Measurements from ENCODE around the gene PFKFB4.
"Not testable (repeated sequence)": the region's sequence is repeated elsewhere in the genome, so short reads cannot be mapped to it uniquely, and the experiment has no call there.

Gene PFKFB4

DNA sequence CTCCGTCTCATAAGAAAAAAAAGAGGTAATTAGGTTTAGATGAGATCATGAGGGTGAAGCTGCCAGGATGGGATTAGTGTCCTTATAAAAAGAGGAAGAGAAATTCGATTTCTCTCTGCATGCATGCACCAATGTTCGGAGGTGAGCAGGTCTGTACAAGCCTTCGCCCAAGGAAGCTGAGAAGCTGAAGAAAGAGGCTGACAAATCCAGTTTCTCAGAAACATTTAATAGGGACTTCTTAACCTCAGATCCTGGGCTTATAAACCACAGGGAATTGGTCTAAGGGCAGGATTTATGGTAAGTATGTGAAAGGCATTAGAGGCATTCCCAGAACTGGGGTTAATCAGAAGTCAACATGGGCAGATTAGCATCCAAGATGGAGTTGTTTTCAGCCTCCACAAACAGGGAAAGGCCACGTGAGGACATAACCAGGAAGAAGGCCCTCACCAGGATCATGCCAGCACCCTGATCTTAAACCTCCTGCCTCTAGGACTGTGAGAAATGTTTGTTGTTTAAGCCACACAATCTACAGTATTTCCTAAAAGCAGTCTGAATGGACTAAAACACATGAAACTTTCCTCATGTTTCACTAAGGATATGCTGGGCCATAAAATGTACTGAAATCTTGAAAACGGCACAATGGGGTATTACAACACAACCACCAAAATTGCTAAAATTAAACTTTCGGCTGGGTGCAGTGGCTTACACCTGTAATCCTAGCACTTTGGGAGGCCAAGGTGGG, 64.0 kb downstream of the PFKFB4 start:
- no peak for DNase-seq (ENCODE audit: low read depth)

DNA sequence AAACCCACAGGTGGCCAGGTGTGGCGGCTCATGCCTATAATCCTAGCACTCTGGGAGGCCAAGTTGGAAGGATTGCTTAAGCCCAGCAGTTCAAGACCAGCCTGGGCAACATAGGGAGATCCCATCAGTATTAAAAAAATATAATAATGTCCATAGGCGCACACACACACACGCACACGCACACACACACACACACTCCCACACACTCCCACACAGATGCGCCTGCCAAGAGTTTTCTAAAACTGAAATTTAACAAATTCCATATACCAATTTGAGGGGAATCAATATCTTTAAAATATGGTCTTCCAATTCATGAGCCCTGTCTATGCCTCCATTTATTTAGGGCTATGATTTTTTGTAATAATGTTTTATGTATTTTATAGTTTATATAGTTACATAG, 69.7 kb downstream of the PFKFB4 start:
- no peak for DNase-seq (ENCODE audit: low read depth)

DNA sequence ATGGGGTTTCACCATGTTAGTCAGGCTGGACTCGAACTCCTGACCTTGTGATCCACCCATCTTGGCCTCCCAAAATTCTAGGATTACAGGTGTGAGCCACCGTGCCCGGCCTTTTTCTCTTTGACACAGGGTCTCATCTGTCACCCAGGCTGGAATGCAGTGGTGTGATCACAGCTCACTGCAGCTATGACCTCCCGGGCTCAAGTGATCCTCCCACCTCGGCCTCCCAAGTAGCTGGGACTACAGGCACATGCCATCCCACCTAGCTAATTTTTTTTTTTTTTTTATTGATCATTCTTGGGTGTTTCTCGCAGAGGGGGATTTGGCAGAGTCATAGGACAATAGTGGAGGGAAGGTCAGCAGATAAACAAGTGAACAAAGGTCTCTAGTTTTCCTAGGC, 73.8 kb downstream of the PFKFB4 start:
- not testable (repeated sequence) for DNase-seq (ENCODE audit: low read depth)

- not testable (repeated sequence) for DNase-seq (ENCODE audit: low read depth)
Observed at GRCh38 chr3:48480891-48481290, 75.7 kb downstream of the PFKFB4 start.

GRCh38 chr3:48478626-48479555, 77.7 kb downstream of the PFKFB4 start:
- DNase-seq (ENCODE audit: low read depth) = no peak

- DNase-seq (ENCODE audit: low read depth) = no peak
Observed at GRCh38 chr3:48477959-48478520, 78.6 kb downstream of the PFKFB4 start.

- DNase-seq (ENCODE audit: low read depth) = no peak
Observed at GRCh38 chr3:48476426-48477053, 80.1 kb downstream of the PFKFB4 start.

DNA sequence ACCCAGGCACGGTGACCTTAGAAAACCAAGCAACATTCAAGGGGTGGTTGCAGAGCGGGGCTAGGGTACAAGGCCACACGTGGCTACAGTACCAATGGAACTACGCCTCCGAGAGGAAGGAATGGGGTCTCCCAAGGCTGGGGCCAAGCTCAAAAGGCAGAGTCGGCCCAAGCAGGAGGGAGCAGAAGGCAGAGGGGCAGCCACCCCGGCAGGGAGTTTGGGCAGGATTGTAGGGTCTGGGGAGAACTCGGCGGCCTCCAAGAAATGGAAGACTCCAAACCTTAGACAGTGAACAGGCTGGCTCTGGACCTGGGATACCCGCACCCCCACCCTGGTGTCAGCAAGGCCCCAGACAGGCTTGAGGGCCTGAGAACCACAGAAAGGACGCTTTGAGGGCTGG, 81.4 kb downstream of the PFKFB4 start:
- no peak for DNase-seq (ENCODE audit: low read depth)

- no peak for DNase-seq (ENCODE audit: low read depth)
Observed at GRCh38 chr3:48474619-48475018, 82.0 kb downstream of the PFKFB4 start.

DNA sequence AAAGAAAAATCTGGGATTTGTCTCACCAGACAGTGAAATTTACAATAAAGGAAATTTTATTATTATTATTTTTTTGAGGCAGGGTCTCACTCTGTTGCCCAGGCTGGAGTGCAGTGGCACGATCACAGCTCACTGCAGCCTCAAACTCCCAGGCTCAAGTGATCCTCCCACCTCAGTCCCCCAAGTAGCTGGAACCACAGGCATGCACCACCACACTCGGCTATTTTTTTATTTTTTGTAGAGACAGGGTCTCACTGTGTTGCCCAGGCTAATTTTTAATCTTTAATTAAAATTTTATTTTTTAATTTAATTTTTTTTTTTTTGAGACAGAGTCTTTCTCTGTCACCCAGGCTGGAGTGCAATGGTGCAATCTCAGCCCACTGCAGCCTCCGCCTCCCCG, 82.6 kb downstream of the PFKFB4 start:
- DNase-seq (ENCODE audit: low read depth) = not testable (repeated sequence)

DNA sequence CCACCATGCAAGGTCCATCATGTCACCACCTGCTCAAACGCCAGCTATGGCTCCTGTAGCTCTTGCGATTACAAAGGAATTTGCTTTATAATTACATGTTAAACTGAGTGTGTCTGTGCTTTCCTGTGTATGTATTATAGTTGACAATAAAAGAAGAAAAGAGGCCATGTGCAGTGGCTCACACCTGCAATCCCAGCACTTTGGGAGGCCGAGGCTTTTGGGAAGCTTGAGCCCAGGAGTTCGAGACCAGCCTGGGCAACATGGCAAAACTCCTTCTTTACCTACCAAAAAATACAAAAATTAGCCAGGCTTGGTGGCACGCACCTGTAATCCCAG, 83.0 kb downstream of the PFKFB4 start:
- no peak for DNase-seq (ENCODE audit: low read depth)

DNA sequence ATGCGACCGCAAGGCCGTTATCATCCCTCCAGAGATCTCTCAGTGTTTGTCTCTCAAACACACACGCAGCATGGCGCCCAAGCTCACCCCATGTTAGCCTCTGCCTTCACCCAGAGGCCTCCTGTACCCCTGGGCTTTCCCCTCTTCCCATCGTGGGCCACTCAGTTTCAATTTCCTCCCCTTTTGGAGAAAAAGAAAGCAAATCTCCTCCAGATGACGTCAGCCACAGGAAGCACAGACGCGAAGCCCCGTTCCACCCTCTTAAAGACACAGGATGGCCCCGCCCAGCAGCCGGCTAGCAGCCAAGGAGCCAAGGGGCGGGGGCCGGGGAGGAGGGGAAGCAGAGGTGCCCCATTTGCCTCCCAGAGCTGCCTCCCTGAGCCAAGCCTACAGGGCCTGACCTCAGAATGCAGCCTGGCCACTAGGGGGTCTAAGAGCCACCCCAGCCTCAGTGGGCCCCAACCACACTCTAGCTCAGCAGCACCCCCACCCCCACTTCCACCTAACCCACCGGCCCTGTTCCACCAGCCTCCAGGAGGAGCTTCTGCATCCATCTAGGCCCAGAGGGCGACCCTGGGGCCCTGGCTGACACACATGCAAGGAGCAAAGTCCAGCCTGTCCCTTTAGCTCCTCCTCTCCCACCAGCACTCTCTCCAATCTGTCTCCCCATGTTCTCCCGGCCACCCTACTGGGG, 83.5 kb downstream of the PFKFB4 start:
- DNase-seq (ENCODE audit: low read depth) = peak; percentile 81

DNA sequence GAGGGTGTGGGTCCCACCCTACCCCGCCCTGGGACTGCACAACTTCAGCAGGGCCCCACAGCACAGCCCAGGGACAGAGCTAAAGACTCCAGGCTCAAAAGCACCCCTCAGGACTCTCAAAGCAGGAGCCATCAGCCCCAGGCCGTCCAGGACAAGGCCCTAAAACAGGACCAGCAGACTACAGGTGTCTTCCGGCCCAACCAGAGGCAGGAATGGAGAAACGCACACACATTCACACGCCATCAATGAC, 84.0 kb downstream of the PFKFB4 start:
- DNase-seq (ENCODE audit: low read depth) = no peak

- no peak for DNase-seq (ENCODE audit: low read depth)
Observed at GRCh38 chr3:48470286-48470685, 86.3 kb downstream of the PFKFB4 start.

- DNase-seq (ENCODE audit: low read depth) = no peak
Observed at GRCh38 chr3:48469046-48469915, 87.3 kb downstream of the PFKFB4 start.

DNA sequence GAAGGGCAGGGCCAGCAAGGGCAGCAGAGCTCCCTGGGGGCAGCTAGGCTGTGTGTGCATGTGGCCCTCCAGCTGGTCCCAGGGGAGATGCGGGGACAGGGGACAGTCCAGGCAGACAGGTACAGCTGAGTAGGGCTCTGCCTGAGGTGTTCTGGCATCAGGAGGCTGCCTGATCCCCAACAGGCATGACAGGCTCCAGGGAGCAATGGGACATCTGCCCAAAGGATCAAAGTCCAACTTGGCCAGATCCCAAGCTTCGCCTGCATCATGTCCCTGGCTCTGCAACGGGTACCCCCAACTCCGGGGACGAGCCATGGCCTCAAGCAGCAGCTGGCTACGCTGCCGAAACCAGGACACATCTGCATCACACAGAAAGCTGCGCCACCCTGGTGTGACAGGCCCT, 88.3 kb downstream of the PFKFB4 start:
- no peak for DNase-seq (ENCODE audit: low read depth)
